OCI-LY1 (cell line): Measurements from ENCODE around the gene MARCHF9.

Experiments
- CTCF ChIP-seq: fragments of 200-600 bp; sonication (generic), shearing (Covaris generic); IDR thresholded peaks from 2 replicates; pipeline ENCODE4 v1.5.1; 2017; ENCODE audit warnings: mild to moderate bottlenecking, antibody characterized with exemption, low read length, moderate library complexity, mixed read lengths
- EZH2 ChIP-seq: fragments of 200-600 bp; sonication (generic), shearing (Covaris generic); IDR thresholded peaks from 2 replicates; pipeline ENCODE4 v1.8.0; 2017; ENCODE audit warnings: borderline replicate concordance, mixed run types, mild to moderate bottlenecking, antibody characterized with exemption, low read length, moderate library complexity, mixed read lengths

GRCh38 chr12:57761391-57761998 is 6.6 kb downstream of the MARCHF9 start:
- no peak for TF ChIP-seq CTCF
- no peak for TF ChIP-seq EZH2
